IMR-90 (cell line): Measurements from ENCODE around the gene KIF13A. TPM values are rescaled to one million over a fixed set of nuclear protein-coding genes. Genes with fewer than 3 reads are reported as not detected.

ENCODE experiments used
- ATAC-seq: fragments of 200-7000 bp; cut with Tn5 transposase; 2 replicates; pipeline ENCODE4 v1.9.1; 2020; ENCODE audit warnings: low read depth, mild to moderate bottlenecking, moderate library complexity
- BruUV-seq: library from RNA; stranded (reverse); fragments of 400-500 nt; replicated peaks from 2 replicates; lab custom pipeline; 2021; lab: Mats Ljungman, UMichigan
- CTCF ChIA-PET: fragments of 300-600 bp; formaldehyde crosslinking; extraction: SDS; loops from one replicate; lab custom pipeline; 2021; ENCODE audit warnings: antibody characterized with exemption; lab: Yijun Ruan, JAX
- POLR2A ChIA-PET: fragments of 300-600 bp; sonication (Branson Sonifier 250); formaldehyde crosslinking; loops from one replicate; lab custom pipeline; 2022; ENCODE audit warnings: antibody characterized with exemption; ENCODE audit not compliant: unreplicated experiment; lab: Charles Lee
- DNase-seq: peaks from one replicate; pipeline ENCODE4 v3.0.0; 2013
- H2AFZ ChIP-seq: replicated peaks from 2 replicates; pipeline ENCODE3; 2013; ENCODE audit warnings: low read length, mild to moderate bottlenecking; ENCODE audit not compliant: poor library complexity
- H2AK5ac ChIP-seq: 2 replicates; pipeline ENCODE4 v1.6.1; 2013; ENCODE audit warnings: low read depth, low read length, inconsistent platforms
- H2AK9ac ChIP-seq: replicated peaks from 2 replicates; pipeline ENCODE3; 2013; ENCODE audit warnings: mild to moderate bottlenecking, low read depth, low read length, moderate library complexity; ENCODE audit not compliant: poor library complexity
- H2BK120ac ChIP-seq: 2 replicates; pipeline ENCODE4 v1.6.1; 2013; ENCODE audit warnings: low read depth, low read length, inconsistent platforms
- H2BK15ac ChIP-seq: 3 replicates; pipeline ENCODE4 v1.6.1; 2013; ENCODE audit warnings: low read depth, low read length, inconsistent platforms
- H2BK20ac ChIP-seq: 2 replicates; pipeline ENCODE4 v1.6.1; 2013; ENCODE audit warnings: low read depth, mild to moderate bottlenecking, inconsistent platforms, low read length, moderate library complexity
- H2BK5ac ChIP-seq: 2 replicates; pipeline ENCODE4 v1.6.1; 2013; ENCODE audit warnings: mild to moderate bottlenecking, low read depth, low read length, inconsistent platforms; ENCODE audit not compliant: poor library complexity, severe bottlenecking
- H3K14ac ChIP-seq: replicated peaks from 2 replicates; pipeline ENCODE4 v1.6.1; 2013; ENCODE audit warnings: low read depth, low read length, inconsistent platforms
- H3K18ac ChIP-seq: 2 replicates; pipeline ENCODE4 v1.6.1; 2013; ENCODE audit warnings: low read depth, low read length, control low read depth
- H3K23ac ChIP-seq: 2 replicates; pipeline ENCODE4 v1.6.1; 2013; ENCODE audit warnings: low read depth, low read length, inconsistent platforms
- H3K27ac ChIP-seq: 2 replicates; pipeline ENCODE4 v1.5.1; 2013; ENCODE audit warnings: mild to moderate bottlenecking, control low read depth, low read length; ENCODE audit not compliant: insufficient read depth
- H3K27me3 ChIP-seq: 2 replicates; pipeline ENCODE4 v1.6.1; 2013; ENCODE audit warnings: low read length; ENCODE audit not compliant: control insufficient read depth, insufficient read depth
- H3K36me3 ChIP-seq: 2 replicates; pipeline ENCODE4 v1.6.1; 2013; ENCODE audit warnings: low read length, mixed read lengths; ENCODE audit not compliant: control insufficient read depth, insufficient read depth
- H3K4ac ChIP-seq: 2 replicates; pipeline ENCODE4 v1.6.1; 2013; ENCODE audit warnings: low read depth, low read length, inconsistent platforms
- H3K4me1 ChIP-seq: 2 replicates; pipeline ENCODE4 v1.6.1; 2013; ENCODE audit warnings: low read length, mixed read lengths; ENCODE audit not compliant: control insufficient read depth, insufficient read depth
- H3K4me2 ChIP-seq: 2 replicates; pipeline ENCODE4 v1.6.1; 2013; ENCODE audit warnings: low read depth, mild to moderate bottlenecking, control low read depth, low read length, moderate library complexity
- H3K4me3 ChIP-seq: 2 replicates; pipeline ENCODE4 v1.5.1; 2013; ENCODE audit warnings: low read depth, mild to moderate bottlenecking, control low read depth, low read length, moderate library complexity; ENCODE audit not compliant: insufficient read depth
- H3K56ac ChIP-seq: 2 replicates; pipeline ENCODE4 v1.6.1; 2013; ENCODE audit warnings: low read length, inconsistent platforms; ENCODE audit not compliant: insufficient read depth; ENCODE audit errors: extremely low read depth
- H3K79me1 ChIP-seq, 2 experiments: 2 replicates each; pipeline ENCODE4 v1.6.1; 2013; ENCODE audit warnings: low read length in 2 of 2, inconsistent platforms in 1 of 2, low read depth in 1 of 2
- H3K9ac ChIP-seq: 2 replicates; pipeline ENCODE4 v1.6.1; 2013; ENCODE audit warnings: low read depth, low read length, control low read depth
- H3K9me1 ChIP-seq: 2 replicates; pipeline ENCODE4 v1.6.1; 2013; ENCODE audit warnings: low read length, inconsistent platforms; ENCODE audit not compliant: insufficient read depth
- H3K9me3 ChIP-seq: 2 replicates; pipeline ENCODE4 v1.6.1; 2013; ENCODE audit warnings: low read length; ENCODE audit not compliant: control insufficient read depth, insufficient read depth
- H4K20me1 ChIP-seq: 2 replicates; pipeline ENCODE4 v1.6.1; 2013; ENCODE audit warnings: low read length, inconsistent platforms; ENCODE audit not compliant: insufficient read depth
- H4K5ac ChIP-seq: 2 replicates; pipeline ENCODE4 v1.6.1; 2013; ENCODE audit warnings: mild to moderate bottlenecking, low read depth, low read length, control low read depth
- H4K8ac ChIP-seq, 2 experiments: 2 replicates each; pipeline ENCODE4 v1.6.1; 2013; ENCODE audit warnings: low read depth in 2 of 2, low read length in 2 of 2, control low read depth in 1 of 2, inconsistent platforms in 1 of 2
- H4K91ac ChIP-seq: 2 replicates; pipeline ENCODE4 v1.6.1; 2013; ENCODE audit warnings: low read depth, low read length, inconsistent platforms; ENCODE audit not compliant: insufficient read depth
- BHLHE40 ChIP-seq: fragments of 150-350 bp; IDR thresholded peaks from 2 replicates; pipeline ENCODE4 v1.6.1; 2016; ENCODE audit warnings: mild to moderate bottlenecking, low read depth, low read length
- CEBPB ChIP-seq: IDR thresholded peaks from 2 replicates; pipeline ENCODE4 v1.6.1; 2012; ENCODE audit warnings: low read depth, low read length, improper control_type of control experiment
- CHD1 ChIP-seq: IDR thresholded peaks from 2 replicates; pipeline ENCODE4 v1.6.1; 2012; ENCODE audit warnings: low read depth, low read length, improper control_type of control experiment
- FOS ChIP-seq: fragments of 150-350 bp; IDR thresholded peaks from 2 replicates; pipeline ENCODE4 v1.6.1; 2016; ENCODE audit warnings: low read depth, low read length
- MAFK ChIP-seq: IDR thresholded peaks from 2 replicates; pipeline ENCODE4 v1.6.1; 2012; ENCODE audit warnings: low read depth, low read length, improper control_type of control experiment
- MAZ ChIP-seq: IDR thresholded peaks from 2 replicates; pipeline ENCODE4 v1.6.1; 2012; ENCODE audit warnings: low read depth, mild to moderate bottlenecking, low read length, improper control_type of control experiment, moderate library complexity, borderline replicate concordance
- MXI1 ChIP-seq: IDR thresholded peaks from 2 replicates; pipeline ENCODE4 v1.6.1; 2012; ENCODE audit warnings: low read depth, mild to moderate bottlenecking, low read length, moderate library complexity, borderline replicate concordance
- NFE2L2 ChIP-seq: fragments of 150-350 bp; IDR thresholded peaks from 2 replicates; pipeline ENCODE4 v1.6.1; 2016; ENCODE audit warnings: low read depth, mild to moderate bottlenecking, low read length
- POLR2A ChIP-seq: IDR thresholded peaks from 2 replicates; pipeline ENCODE4 v1.6.1; 2012; ENCODE audit warnings: mild to moderate bottlenecking, low read depth, low read length
- RAD21 ChIP-seq: IDR thresholded peaks from 2 replicates; pipeline ENCODE4 v1.6.1; 2012; ENCODE audit warnings: low read length, improper control_type of control experiment
- RCOR1 ChIP-seq: IDR thresholded peaks from 2 replicates; pipeline ENCODE4 v1.6.1; 2012; ENCODE audit warnings: mild to moderate bottlenecking, low read length, improper control_type of control experiment; ENCODE audit not compliant: insufficient replicate concordance
- RFX5 ChIP-seq: IDR thresholded peaks from 2 replicates; pipeline ENCODE4 v1.8.0; 2012; ENCODE audit warnings: low read depth, mild to moderate bottlenecking, low read length, moderate library complexity
- SMC3 ChIP-seq: fragments of 150-350 bp; IDR thresholded peaks from 2 replicates; pipeline ENCODE4 v1.6.1; 2016; ENCODE audit warnings: low read depth, mild to moderate bottlenecking, antibody characterized with exemption, low read length, moderate library complexity
- WGBS, 2 experiments: methylation state at CpG; one replicate each; pipeline versions ENCODE4 v1.1.5 to v1.1.7; 2013; ENCODE audit warnings: missing lambda C conversion rate in 2 of 2; ENCODE audit not compliant: insufficient read length in 1 of 2; ENCODE audit errors: extremely low coverage in 2 of 2; 5-methylcytosine and 5-hydroxymethylcytosine counted together
- dilution Hi-C: fragments of 300-500 bp; cut with HindIII; formaldehyde crosslinking; loops from one replicate; pipeline ENCODE4 v1.14.3; 2018; ENCODE audit warnings: low sequenced_read_pairs; ENCODE audit not compliant: unreplicated experiment
- in situ Hi-C: fragments of 300-500 bp; cut with MboI; formaldehyde crosslinking; loops from 3 replicates; pipeline ENCODE4 v1.14.3; 2019; ENCODE audit warnings: low sequenced_read_pairs, inconsistent platforms, mixed read lengths
- intact Hi-C: fragments of 100-400 bp; cut with micrococcal nuclease; formaldehyde crosslinking; loops from 2 replicates; pipeline ENCODE4 v1.10.0; 2022
- polyA plus RNA-seq, 3 experiments: library from polyadenylated mRNA; depleted of rRNA; stranded (reverse); fragments of >200 nt; gene quantifications; 2 replicates each; pipeline ENCODE4 v1.2.3, GENCODE V29; 2012; ENCODE audit warnings: low replicate concordance in 1 of 3
- total RNA-seq: library from RNA; depleted of rRNA; stranded (reverse); fragments of >200 nt; gene quantifications from 2 replicates; pipeline ENCODE4 v1.2.3, GENCODE V29; 2012
- TF ChIP-seq, protein P1 (sequence below): fragments of 150-350 bp; IDR thresholded peaks from 2 replicates; pipeline ENCODE4 v1.6.1; 2017; ENCODE audit warnings: mild to moderate bottlenecking, antibody characterized with exemption, low read length, low read depth
- TF ChIP-seq, protein P2 (sequence below): fragments of 150-350 bp; IDR thresholded peaks from 2 replicates; pipeline ENCODE4 v1.6.1; 2016; ENCODE audit warnings: low read depth, mild to moderate bottlenecking, low read length, moderate library complexity, borderline replicate concordance

The KIF13A gene
- total and polyA plus RNA-seq, 2 of the 4 experiments (the other 2 are of a cell fraction), result 23.3 to 51.8 TPM

DNA sequence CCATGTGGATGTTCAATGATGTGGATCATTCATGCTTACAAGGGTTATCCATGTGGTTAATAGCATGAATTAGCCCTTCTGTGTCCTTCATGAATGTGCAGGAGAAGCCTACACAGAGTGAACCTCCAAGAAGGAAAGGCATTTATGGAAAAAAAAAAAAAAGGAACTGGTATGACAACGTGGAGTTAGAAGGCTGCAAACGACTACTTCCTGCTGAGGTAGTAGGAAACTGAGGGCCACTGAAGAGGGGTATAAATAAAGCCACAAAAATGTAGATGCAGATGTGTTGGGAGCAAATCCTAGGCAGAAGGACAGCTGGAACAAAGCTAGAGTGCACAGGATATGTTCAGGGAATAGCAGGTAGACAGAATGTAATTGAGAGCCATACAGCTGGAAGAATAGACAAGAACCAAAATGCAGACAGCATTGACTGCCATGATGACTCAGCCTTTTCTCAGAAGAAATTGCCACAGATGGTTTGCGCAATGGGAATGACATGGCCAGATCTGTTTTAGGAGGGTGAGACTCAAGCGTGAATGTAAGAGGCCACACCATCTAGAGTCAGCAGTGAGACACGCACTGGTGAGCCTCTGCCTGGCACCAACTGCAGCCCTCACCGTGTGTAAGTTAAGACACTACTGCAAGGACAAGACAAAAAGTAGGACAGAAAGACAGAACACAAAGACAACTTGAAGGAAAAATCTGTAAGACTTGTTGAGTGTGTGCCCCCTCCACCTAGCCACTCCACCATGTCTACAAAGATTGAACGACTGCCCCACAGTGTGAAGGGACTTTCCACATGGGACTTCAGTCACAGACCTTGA lies 79.8 kb downstream of the KIF13A start:
- Histone ChIP-seq H3K27ac (peak overlapping the region; percentile 87), H3K36me3 (no peaks in the 10 kb centered on the region), H4K20me1 (no peaks in the 10 kb centered on the region; the same call in 1 of the 2 replicates), H3K4me2 (peak overlapping the region; percentile 70; the same call in 1 of the 2 replicates), H3K9me3 (no peaks in the 10 kb centered on the region), H4K91ac (peak overlapping the region; percentile 91), H3K23ac (peak overlapping the region; percentile 97), H2BK20ac (peak overlapping the region; percentile 97), H3K56ac (peak overlapping the region; percentile 85), H2BK5ac (peak overlapping the region; percentile 99), H4K5ac (peak overlapping the region; percentile 92), H3K27me3 (no peaks in the 10 kb centered on the region), H3K14ac (peak overlapping the region; percentile 94), H3K4me3 (no peak overlapping the region), H3K9ac (peak overlapping the region; percentile 8; the same call in 1 of the 2 replicates), H2AFZ (peak overlapping the region; percentile 73), H3K4me1 (peaks cover 25% of the 10 kb centered on the region), H3K9me1 (peaks cover 17% of the 10 kb centered on the region), H3K79me1 (peaks cover 20 to 72% of the 10 kb centered on the region in 2 experiments), H3K18ac (peak overlapping the region; percentile 93), H2BK15ac (peak overlapping the region; percentile 90; the same call in 2 of the 3 replicates), H4K8ac (peak overlapping the region; percentile 33 to 92), H2AK5ac (peak overlapping the region; percentile 93), H2AK9ac (peak overlapping the region; percentile 87), H3K4ac (peak overlapping the region; percentile 98), H2BK120ac (peak overlapping the region; percentile 98)
- in situ Hi-C loops (no loop called here), intact Hi-C loops (loop anchor here (2.0 to 5.0 kb wide), 2 partner anchors 15 to 40 kb away; no protein-coding TSS in a partner anchor), dilution Hi-C loops (no loop called here)
- 17% methylated on average over 4 of the region's 7 CpGs; no CpG with 5 or more reads in 1 of the 2 experiments for WGBS, 2 experiments
- POLR2A ChIA-PET, result no interaction called here
- peak; percentile 92 for ATAC-seq
- CTCF ChIA-PET, result interaction anchor here (0.6 to 0.7 kb wide), 2 partner anchors 57 to 576 kb away, joined by 3 read pairs; no protein-coding TSS in a partner anchor
- peak; percentile 100 for DNase-seq
- BruUV-seq, result no TSS peak
- TF ChIP-seq, protein P1, sequence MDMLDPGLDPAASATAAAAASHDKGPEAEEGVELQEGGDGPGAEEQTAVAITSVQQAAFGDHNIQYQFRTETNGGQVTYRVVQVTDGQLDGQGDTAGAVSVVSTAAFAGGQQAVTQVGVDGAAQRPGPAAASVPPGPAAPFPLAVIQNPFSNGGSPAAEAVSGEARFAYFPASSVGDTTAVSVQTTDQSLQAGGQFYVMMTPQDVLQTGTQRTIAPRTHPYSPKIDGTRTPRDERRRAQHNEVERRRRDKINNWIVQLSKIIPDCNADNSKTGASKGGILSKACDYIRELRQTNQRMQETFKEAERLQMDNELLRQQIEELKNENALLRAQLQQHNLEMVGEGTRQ, result no peak
- peak; percentile 99 for TF ChIP-seq MAFK
- TF ChIP-seq CEBPB, result peak; percentile 100
- peak; percentile 84 for TF ChIP-seq BHLHE40
- TF ChIP-seq SMC3, result peak; percentile 45
- TF ChIP-seq NFE2L2, result peak; percentile 100
- TF ChIP-seq RAD21, result peak; percentile 60
- TF ChIP-seq, protein P2, sequence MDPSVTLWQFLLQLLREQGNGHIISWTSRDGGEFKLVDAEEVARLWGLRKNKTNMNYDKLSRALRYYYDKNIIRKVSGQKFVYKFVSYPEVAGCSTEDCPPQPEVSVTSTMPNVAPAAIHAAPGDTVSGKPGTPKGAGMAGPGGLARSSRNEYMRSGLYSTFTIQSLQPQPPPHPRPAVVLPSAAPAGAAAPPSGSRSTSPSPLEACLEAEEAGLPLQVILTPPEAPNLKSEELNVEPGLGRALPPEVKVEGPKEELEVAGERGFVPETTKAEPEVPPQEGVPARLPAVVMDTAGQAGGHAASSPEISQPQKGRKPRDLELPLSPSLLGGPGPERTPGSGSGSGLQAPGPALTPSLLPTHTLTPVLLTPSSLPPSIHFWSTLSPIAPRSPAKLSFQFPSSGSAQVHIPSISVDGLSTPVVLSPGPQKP, result no peak
- TF ChIP-seq RCOR1, result peak; percentile 45
- no peak for TF ChIP-seq RFX5
- TF ChIP-seq CHD1, result 0 out of 2 replicates have a peak, but pooled peaks have one; percentile 66
- TF ChIP-seq FOS, result peak; percentile 97
- TF ChIP-seq MAZ, result peak; percentile 20; the same call in 1 of the 2 replicates
- TF ChIP-seq POLR2A, result no peak
- peak; percentile 50; the same call in 1 of the 2 replicates for TF ChIP-seq MXI1
